HK-2 (cell line): ENCODE results near the gene CCT7.
A peak's percentile ranks its signal among the peaks of the same experiment; 100 is the strongest.

ENCODE experiments used
- DNase-seq: peaks from one replicate; pipeline ENCODE4 v3.0.0-alpha.2; 2018; ENCODE audit not compliant: unreplicated experiment

The CCT7 gene

DNA sequence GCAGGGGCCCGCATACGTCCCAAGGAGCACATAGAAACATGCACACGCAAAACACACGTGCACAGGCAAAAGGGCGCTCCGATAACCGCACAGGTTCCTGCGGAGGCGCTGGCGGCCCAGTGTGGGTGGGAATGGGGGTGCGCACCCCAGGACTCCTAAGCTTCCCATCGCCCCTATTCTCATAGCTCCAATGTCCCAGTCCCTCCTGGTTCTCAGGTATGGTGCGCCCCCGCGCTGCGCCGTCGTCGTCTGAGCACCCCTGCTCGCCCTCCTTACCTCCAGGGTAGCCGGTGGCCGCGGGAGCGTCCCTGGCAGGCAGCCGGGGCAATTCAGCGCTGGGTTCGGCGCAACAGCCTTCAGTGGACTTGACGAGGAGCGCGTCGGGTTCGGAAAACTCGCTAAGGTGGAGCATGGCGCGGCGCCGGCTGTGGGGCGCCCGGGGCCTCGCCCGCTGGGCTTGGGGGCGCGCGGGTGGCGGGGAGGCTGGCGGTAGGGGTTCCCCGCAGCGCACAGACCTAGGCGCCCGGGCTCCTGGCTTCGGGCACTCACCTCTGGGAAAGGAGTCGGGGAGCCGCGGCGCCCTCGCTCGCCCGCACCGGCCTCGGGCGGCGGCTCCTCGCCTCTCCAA lies 58.9 kb downstream of the CCT7 start:
- no peak for DNase-seq

DNA sequence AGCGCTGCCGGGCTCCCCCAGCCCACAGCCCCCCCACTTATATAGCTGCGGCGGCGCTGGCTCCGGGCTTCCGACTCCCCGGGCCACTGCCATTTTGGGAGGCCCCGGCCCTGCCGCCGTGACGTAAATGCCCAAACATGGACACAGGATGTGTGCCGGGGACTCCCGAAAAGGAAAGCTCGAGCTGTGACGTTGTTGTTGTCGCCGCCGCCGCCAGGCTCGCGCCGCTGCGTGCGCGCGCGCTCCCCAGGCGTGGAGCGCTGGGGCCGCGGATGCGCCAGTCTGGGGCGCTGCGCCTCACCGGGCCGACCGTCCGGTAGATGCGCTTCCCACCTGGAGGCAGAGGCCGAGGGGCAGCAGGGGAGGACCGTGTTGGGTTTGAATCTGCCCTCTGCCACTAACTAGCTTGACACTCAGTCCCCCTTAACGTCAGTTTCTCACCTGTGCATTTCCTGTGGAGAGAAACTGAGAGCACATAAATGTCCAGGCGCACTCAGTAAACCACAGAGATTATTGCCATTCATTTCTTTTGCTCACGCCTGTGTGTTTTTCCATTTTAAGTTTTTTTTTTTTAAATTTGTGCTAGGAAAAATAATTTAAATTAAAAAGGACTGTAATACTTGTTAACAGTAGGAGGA lies 59.5 kb downstream of the CCT7 start, which contains the start of gene EGR4:
Gene EGR4, minus strand, starts transcription at position 15 of the 638 bp plus-strand sequence. CDS start 231 bp downstream, outside the sequence.
- DNase-seq: peak; percentile 42

DNA sequence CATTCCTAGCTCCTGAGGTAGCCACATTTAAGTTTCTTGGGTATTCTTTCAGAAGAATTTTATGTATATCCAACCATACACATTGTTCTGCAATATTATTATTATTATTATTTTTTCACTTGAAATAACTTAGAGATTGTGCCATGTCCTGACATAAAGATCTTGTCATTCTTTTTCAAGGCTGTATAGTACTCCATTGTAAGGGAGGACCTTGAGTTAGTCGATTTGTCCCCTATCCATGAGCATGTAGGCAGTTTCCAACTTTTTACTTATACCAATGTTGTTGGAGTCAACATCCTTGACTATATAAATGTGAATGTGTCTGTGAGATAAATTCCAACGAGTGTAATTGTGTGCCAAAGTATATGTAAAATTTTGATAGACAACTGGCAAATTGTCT lies 60.1 kb downstream of the CCT7 start:
- DNase-seq: no peak

DNA sequence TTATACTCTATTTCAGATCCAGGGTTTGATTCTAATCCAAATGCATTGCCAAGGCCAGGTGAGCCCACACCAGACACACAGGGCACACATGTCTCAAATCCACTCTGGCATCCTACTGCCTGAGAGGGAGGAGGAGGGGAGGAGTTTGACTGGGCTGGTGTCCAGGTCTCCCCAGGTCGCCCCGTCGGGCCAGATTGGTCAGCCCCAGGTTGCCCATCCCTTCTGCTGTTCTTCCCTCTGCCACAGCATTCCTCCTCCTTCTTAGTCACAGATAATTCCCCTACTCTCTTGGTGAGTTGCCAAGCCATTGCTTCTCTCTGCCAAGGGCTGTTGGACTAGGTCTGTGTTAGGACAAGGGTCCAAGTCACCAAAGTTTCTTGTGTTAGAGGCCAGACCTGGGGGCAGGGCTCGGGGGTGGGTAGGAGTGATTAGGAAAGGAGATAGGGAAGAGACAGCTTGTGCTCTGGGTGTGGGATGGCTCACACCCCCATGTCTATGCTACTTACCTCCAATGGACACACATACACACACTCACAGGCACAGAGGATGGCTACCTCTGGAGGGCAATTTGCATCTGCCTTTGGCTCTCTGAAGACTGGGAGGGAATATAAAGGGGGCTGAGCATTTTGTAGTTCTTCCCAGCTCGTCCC lies 61.8 kb downstream of the CCT7 start:
- no peak for DNase-seq

DNA sequence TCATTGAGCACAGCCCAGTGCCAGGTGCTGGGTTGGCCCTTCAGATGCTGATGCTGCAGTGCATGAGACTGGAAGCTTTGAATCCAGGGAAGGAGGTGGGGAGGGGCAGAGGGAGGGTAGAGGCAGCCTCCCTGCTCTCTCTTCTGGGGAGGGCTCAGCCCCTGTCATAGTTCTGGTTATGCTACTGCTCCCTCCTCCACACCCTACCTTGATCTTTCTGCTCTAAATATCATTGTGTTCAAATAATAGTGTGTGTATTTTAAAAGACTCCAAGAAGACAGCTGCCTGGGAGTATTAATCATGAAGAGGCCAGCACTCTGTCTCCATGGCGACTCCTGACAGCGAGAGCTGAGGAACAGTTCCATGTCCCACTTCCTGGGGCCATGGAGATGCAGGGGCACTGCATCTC lies 63.0 kb downstream of the CCT7 start:
- no peak for DNase-seq

DNA sequence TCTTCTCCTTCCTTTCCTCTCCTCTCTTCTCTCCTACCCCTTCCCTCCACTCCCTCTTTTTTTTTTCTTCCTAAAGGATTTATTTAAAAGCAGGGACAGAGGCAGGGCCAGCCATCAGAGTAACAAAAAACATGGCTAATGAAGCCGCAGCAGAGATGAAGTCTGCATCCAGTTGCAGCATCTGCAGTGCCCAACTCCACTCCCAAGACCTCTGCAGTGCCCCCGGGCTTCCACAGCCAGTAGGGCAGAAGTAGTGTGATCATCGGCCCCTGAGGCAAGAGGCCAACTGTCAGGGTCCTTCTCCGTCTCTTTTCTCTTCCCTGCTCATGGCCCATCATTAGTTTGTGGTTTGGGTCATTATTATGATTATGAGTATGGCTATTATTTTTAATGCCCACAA lies 63.5 kb downstream of the CCT7 start:
- no peak for DNase-seq

DNA sequence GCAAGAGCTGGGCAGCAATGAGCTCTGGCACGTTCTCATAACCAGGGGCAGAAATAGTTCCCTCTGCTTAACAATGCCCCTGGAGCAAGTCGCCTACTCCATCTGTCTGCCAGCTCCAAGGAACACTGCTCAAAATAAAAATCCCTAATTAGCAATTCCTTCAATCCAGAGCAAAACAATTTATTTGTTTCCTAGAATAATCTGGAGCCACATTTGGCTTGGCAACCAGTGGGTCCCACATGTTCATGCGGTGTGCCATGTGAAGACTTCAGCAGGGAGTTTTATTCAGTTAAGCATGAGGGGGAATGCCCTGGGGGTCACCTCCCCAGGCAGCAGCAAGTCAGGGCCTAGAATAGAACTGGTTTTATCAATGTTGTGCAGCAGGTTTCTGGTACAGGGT lies 66.8 kb downstream of the CCT7 start:
- no peak for DNase-seq

DNA sequence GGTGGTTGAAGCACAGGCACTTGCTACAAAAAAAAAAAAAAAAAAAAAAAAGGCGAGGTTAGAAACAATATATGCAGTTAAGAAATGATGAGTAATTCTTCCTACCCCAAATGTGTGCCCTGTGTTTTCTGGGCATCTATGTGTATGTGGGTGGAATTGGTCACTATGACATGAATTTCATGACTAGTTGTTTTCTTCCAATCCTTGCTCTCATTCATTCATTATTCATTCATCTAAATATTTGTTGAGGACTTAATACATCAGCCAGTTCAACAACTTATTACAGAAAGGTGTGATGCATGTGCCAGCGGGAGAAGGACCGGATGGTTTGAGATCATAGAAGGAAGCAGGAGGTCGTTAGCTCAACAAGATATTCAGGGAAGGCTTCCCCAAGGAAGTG lies 67.5 kb downstream of the CCT7 start:
- no peak for DNase-seq
